HG03342 (cell line): ENCODE measurements around the gene ORM1.
A peak's percentile ranks its signal among the peaks of the same experiment; 100 is the strongest.

Source experiments
- ATAC-seq: cut with Tn5 transposase; IDR thresholded peaks from one replicate; pipeline ENCODE4 v1.9.1; 2021; ENCODE audit warnings: mild to moderate bottlenecking, moderate library complexity; ENCODE audit not compliant: unreplicated experiment

ORM1 gene

DNA sequence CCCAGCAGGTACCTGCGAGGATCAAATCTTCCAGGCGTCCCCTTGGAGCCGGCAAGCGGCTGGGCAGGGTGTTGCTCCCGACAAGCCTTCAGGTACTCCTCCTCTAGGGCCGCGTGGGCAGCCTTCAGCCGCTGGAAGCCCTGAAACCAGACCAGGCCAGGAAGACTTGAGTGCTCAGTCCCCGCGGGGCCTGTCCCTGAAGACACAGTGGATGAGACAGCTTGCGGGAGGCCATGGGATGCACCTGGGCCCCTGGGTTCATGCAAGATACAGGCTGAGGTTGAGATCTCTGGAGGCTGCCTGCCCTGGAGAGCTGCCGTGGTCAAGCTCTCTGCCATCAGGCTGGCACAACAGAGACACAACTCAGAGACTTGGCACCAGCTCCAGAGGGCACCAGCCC lies 39.5 kb downstream of the ORM1 start:
- ATAC-seq: no peak

DNA sequence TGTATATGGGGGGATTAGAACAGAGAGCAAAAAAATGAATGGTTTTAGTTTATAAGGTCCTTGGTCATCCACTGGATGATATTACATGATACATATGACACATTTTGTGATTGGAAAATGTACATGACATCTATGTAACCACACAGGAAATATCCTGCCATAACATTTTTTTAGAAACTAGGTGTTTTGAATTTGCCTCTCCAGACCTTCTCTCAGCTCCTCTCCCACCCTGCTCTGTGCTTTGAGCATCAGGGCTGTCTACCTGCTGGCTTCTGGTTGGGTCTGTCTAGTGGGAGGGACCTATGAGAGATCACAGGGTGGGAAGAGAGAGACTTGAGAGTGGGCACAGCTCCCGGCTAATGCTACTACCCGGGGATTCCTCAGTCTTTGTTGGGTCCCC lies 40.5 kb downstream of the ORM1 start:
- ATAC-seq: no peak

DNA sequence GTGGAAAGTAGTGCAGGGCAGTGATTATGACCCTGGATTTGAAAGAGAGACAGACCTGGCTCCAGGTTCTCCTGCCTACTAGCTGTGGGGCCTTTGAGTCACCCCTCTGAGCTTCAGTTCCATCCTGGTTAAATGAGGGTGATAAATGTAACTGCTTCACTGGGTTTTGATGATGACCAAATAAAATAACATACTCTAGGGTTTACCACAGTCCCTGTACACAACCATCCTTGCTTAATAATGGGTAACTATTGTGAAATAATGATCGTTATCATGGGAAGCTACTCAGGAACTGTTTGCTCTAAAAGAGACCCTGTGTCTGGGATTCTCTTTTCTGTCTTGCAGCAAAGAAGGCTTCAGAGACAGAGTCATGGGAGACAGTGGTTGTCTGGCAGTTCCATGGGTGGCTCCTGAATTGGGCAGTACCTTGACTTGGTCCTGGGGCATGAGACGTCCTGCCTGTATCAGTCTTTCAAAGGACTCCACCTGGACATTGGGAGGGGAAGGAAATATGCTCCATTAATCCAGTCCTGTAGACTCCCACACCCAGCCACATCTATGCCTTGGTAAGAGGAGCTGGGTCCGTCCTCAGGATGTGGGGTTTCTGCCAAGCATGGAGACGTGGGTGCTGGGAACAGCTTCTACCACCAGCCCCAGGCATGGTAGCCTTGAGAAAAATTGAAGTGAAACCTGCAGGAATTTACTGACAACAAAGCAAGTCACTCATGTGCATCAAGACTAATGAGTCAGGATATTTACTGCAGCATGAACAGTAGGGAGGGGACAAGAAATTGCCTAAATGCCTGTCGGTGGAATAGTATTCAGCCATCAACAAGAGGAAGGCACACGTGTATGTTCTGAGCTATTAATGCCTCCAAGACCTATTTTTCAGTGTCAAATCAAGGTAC lies 41.5 kb downstream of the ORM1 start:
- no peak for ATAC-seq

DNA sequence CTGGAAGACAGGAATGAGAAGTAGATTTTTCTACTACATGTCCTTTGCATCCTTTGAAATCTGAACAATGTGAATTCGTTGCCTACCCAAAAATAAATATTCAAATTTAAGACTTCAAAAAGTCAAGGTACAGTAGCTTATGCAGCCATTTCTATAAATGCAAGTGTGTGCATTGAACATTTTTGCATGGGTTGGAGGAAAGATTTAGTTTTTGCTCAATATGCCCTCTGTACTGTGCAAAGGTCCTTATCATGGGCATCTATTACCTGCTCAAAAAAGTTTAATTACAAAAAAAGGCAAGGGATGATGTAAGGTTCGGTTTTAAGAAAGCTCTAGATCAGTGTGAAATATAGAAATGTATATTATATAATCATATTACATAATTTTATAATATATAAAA lies 42.3 kb downstream of the ORM1 start:
- ATAC-seq: no peak

DNA sequence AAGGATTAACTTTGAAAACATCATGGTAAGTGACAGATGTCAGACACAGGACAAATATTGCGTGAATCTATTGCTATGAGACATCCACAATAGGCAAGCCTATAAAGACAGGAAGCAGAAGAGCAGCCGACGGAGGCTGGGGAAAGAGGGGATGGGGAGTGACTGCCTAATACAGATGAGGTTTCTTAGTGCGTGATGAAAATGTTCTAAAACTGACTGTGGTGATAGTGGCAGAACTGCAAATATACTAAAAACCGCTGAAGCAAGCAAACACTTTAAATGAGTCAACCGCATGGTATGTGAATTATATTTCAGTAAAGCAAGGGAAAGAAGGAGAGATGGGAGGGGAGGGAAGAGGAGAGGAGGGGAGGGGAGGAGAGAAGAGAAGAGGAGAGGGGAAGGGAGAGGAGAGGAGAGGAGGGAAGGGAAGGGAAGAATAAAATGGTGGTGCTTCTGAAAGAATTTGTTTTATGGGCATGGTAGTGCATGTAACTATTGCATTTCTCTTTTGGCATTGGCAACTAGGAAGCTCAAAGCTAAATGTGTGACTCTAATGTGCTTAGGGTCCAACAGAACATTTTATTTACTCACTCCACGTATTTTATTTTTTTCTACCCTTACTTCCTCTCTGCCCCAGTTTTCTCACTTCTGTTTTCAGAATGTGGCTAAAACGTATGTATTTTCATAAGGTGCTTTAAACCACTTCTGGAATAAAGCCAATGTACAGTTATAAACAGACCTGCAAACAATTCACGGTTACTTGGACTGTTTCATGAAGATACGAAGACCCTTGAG lies 43.6 kb downstream of the ORM1 start:
- peak; percentile 43 for ATAC-seq

DNA sequence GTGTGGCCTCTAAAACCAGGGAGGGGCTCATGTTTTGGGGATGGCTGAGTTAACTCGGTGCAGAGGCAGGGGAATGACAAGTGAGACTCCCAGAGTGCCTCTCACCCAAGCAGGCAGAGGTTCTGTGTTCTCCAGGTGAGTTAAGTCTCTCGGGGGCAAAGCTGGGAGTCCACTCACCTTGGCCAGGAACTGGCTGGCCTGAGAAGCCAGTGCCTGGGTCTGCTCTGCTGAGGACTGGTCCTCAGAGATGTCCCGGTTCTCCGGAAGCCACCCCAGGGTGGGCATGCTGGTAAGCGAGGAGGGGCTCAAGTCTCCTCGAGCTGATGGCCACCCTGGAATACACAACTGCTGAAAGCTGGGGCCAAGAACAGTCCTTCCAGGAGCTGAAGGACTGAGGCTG lies 44.5 kb downstream of the ORM1 start:
- ATAC-seq: no peak

DNA sequence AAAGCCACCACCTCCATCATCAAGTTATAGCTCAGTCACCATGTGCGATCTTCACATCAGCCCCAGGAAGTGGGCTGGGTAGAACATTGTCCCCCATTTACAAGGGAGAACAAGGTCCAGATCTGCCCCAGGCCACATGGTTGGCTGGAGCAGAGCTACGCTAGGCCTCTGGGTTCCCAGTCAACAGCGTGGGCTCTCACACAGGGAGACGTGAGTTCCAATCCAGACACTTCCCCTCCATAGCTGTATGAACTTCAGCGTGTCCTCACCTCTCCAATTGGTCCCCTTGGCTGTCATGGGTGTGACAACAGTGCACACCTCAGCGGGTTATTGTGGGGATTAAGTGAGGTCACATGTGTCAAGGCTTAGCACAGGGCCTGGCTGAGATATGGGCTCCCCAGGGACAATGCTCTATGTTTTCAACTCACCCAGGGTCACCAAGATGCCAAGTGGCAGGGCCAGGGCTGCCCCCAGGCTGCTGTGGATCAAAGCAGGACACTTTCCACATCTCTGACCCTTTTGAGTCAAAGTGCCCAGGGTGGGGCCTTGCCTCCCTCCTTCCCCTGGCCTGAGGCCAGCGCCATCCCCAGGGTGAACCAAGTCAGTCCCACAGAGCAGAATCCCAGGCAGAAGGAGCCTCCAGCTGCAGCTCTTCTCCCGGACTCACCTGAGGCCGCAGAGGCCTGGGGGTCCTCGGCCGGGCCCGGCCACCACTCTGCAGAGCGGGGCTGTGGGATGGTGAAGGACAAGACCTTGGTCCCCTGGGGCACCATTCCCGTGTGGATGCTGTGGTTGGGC lies 45.1 kb downstream of the ORM1 start:
- ATAC-seq: no peak

DNA sequence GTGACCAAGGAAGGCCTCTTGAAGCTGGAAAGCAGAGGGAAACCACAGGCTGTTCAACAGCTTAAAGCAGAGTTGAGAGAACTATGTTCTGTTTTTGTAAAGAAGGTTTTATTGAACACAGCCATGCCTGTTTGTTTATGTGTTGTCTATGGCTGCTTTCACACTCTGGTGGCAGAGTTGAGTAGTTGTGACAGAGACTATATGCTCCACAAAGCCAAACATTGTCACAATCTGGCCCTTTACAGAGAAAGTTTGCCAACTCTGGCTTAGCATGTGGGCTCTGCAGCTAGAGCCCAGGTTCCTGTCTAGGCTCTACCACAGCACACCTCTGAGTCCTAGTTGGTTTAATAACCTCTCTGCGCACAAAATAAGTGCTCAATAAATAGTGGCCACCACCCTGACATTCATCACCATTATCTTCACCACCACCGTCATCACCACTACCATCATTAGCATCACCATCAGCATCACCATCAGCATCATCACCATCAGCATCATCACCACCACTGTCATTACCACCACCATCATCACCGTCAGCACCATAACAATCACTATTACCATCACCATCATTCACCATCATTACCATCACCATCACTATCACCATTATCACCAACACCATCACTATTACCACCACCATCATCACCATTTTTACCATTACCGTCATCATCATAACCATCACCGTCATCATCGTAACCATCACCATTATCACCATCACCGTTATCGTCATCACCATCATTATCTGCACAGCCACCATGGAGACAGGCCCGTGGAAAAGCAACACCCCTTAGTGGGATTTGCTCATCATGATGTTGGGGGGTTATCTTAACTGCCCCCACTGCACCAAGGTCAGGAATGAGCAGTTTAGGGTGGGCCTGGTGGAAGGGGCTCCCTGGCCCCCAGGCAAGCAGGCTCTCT lies 46.6 kb downstream of the ORM1 start:
- no peak for ATAC-seq

DNA sequence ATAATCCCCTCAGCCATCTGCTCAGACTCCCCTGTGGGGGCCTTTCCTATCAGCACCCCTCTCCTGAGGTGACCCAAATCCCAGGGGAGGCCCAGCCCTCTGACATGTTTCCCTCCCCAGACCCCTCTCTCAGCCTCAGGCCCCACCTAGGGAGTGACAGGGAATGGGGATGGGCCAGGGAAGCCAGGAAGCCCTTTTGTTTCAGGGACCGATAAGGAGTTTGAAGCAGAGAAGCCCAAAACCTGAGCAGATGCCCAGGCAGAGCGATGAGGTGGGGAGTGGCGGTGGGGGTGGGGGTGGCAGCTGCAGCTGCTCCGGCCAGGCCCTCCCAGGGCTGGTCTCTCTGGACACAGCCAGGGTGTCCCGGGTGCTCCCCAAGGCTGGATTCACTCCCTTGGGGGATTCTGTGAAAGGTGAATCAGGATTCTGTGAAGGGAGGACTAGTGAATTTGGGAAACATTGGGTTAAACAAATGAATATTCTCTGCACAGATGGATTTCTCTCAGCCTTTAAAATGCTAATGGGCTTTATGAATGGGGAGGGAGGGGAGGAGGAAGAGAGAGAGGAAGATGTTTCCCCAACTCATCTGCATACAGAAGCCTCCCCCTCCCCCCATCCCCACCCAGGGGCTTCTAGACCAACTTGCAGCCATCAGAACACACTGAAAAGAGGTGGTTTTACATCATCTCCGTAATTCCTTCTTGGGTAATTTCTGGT lies 47.5 kb downstream of the ORM1 start:
- no peak for ATAC-seq

DNA sequence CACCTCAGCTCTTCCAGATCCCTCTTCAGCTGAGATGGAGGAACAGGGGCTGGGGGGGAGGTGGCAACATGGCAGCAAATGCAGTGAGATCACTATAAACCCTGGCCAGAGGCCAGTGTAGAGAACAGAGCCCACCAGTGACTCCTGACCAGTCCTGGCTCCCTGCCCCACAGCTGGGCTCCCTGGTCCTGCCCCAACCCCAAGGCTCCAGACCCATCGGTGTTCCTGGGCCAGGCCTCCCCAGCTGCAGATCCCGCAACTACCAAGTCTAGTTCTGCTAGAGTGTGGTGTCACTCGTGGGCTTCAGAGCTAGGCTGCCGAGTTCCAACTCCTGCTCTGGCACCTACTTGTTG lies 48.0 kb downstream of the ORM1 start:
- ATAC-seq: no peak

DNA sequence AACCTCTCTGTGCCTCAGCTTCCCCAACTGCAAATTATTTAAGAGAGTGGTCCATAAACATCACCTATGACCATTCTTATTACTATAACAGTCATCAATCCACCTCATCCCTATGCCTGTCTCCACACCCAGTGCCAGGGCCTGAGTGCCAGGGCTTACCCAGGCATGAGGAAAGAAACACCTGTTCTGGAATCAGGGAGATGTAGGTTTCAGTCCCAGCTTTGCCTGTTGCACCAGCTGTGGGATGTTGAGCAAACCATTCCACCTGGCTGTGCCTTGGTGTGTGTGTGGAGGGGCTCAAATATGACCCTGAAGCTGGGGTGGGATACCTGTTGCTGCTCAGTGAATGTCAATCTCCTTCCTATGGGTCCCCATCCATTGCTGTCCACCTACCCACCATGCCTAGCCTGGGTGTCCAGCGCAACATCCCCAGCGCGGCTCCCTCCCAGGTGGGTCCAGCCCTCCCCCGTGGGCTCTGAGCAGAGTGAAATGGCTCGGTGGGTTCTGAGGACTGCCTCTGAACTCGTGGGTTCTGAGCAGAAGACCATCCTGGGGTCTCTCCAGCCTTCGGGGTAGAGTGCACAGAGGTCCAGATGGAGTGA lies 48.5 kb downstream of the ORM1 start:
- ATAC-seq: no peak

DNA sequence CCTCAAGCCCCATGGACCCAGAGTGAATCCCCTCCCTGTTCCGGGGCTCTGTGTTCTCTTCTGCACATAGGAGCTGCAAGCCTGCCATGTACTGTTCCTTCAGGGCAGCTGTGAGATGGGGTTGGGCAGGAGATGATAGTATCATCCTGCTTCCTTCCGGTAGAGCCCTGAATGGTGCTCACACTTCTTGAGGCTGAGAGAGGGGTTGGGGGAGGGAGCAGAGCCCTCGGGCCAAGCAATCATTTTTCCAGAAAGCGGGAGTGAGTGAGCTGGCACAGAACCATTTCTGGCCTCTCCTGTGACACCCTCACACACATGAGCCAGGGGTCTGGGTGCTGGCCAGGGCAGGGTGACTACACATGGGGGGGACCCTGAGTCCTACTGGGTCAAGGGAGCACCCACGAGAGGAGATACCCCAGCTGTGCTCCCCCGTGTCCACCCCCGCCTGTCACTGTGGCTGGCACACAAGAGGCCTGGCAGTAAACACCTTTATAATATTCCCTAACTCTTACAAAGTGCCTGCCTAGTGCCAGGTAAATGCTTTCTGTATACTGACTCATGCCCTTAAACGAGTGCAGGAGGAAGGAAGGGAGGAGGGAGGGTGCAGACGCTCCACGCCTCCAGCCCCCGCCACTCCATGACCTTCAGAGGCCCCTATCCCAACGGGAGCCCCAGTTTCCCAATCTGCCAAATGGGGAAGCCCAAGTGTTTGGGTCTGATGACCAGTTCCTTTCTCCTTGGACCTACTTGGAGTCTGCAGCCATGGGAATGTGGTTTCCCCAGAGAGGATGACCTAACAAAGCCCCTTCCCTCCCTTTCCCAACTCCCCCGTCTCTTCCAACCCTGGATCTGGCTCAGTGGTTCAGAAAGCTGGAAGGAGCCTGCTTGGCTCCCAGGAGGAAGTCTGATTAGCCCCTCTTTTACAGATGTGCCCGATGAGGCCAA lies 49.3 kb downstream of the ORM1 start:
- no peak for ATAC-seq

DNA sequence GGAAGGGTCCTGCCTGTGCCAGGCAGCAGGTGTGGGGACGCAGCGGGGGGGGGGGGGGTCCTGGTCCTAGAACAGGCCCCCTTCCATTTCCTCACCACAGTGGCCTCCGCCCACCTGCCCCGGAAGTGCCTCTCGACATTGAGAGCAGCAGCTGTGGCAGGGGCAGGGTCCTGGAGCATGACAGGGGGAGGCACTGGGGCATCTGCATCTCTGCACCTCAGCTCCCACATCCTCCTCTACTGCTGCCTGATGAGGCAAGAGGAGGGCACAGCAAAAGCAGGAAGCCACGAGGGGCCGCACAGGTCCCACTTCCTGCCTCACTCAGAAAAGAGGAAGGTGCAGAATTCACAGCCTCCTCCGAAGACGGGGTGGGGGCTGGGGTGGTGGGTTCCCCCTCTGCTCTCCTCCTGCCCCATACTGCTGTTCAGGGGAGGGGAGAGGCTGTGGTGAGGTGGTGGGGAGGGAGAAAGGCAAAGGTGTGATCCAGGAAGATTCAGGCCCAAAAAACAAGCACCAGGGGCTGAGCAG lies 50.1 kb downstream of the ORM1 start:
- peak; percentile 95 for ATAC-seq

DNA sequence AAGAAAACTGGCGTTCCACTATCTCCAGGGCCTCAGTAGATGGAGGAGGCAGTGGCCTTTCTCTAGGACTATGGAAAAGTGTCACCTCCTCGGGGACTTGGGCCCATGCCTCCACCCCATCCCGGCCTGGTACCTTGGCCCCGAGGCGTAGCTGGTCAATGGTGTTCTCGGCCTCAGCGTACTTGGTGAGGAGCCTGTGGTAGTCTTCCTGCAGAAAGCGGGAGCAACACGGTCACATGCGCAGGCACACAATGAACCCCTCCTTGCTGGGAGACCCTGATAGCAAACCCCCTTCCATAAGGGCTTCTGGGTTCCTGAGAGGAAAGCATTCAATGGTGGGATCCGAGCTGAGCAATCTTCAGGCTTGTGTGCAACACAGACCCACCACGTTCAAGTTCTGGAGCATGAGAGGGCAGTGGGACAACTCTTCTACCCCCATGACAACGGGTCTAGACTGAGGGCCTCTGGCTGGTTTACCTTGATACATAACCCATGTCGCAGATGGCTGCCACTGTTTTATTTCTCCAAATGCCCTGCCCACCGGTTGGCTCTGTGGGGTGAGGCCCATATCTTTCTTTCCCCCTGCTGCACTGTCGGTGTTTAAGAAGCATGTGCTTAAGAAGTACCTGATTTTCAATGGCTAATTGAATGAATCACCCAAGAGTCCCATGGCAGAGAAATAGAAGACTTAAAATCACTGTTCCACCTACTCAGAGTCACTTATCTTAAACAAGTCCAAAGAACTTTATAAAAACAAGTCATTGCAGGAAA lies 51.2 kb downstream of the ORM1 start:
- no peak for ATAC-seq

DNA sequence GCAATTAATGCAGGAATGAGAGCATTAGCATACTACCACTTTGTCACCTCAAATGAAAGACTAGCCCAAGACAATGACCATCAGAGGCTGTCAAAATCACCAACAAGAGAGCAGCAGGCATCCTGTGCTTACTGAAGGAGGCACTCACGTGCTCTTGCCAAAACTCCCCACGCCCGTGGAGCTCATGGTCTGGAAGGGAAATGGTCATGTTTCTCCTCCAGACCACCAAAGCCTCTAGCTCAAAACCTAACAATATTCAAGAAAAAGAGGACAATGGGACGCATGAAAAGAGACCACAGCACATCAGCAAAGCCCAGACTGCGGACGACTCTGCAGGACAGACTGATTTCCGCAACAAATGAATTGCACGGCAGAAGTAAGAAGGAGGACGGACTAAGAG lies 52.0 kb downstream of the ORM1 start:
- no peak for ATAC-seq

DNA sequence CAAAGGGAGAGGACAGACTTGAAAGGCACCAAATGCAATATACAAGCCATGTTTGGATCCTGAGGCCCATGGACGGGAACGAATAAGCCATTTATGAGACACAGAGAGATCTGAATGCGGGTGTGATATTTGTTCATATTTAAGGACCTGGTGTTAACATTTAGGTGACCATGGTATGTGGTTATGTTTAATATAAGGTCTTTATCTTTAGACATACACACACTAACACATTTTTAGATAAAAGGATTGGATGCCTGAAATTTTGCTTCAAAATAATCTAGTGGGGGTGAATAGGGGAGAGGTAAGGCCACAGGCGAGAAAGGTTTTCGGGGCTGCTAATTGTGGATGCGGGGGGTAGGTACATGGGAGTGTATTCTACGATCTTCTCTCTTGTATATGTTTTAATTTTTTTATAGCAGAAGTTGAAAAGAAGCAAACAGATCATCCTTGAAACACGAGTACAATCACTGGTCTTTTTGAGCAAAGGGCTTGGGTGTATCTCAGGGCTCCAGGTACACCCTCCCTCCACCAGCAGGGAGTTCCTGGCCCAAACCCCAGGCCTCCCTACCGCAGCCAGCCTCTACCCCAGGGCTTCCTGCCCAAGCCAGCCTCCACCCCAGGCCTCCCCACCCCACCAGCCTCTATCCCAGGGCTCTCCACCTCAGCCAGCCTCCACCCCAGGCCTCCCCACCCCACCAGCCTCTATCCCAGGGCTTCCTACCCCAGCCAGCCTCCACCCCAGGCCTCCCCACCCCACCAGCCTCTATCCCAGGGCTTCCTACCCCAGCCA lies 52.7 kb downstream of the ORM1 start:
- ATAC-seq: no peak
